COR-L47 (cell line): ENCODE data around the gene UACA.

Experiments
- DNase-seq: peaks from one replicate; lab custom pipeline; 2025; lab: John Stamatoyannopoulos, UW

The UACA gene

DNA sequence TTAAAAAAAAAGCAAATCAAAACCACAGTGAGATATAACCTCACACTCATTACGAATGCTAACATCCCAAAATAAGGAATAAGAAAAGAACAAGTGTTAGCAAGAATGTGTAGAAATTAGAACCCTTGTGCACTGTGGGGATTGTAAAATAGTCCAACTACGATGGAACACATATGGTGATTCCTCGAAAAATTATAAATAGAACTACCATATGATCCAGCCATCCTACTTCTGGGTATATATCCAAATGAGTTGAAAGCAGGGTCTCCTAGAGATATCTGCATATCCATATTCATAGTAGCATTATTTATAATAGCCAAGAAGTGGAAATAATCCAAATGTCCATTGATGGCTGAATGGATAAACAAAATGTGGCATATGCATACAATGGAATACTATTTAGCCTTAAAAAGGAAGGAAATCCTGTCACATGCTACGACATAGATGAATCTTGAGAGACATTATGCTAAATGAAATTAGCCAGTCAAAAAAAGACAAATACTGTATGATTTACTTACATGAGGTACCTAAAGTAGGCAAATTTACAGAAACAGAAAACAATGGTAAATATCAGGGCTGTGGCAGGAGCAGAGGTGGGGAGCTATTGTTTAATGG is 55.6 kb downstream of the UACA start:
- DNase-seq: no peak

- DNase-seq: no peak
Measured at GRCh38 chr15:70704731-70705130, 58.6 kb downstream of the UACA start.

- no peak for DNase-seq
Measured at GRCh38 chr15:70704166-70704565, 59.2 kb downstream of the UACA start.

GRCh38 chr15:70703096-70703878 is 60.1 kb downstream of the UACA start:
- DNase-seq: no peak

DNA sequence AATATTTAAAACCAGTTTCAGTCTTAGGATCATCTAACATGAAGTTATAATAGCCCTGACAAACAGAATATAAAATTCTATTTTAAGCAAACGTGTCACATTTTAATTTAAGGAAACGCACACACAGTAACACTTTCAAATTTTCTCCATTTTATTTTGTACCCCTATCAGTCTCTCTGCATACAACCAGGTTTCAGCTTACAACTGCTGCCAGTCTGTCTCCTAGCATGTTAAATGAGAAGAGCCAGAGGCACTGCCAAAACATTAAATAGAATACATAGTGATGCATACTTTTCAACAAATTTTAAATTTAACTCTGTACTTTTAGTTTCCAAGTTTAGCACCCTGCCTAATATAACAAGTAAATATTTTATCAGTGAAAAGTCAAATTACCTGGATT is 60.8 kb downstream of the UACA start:
- DNase-seq: no peak

DNA sequence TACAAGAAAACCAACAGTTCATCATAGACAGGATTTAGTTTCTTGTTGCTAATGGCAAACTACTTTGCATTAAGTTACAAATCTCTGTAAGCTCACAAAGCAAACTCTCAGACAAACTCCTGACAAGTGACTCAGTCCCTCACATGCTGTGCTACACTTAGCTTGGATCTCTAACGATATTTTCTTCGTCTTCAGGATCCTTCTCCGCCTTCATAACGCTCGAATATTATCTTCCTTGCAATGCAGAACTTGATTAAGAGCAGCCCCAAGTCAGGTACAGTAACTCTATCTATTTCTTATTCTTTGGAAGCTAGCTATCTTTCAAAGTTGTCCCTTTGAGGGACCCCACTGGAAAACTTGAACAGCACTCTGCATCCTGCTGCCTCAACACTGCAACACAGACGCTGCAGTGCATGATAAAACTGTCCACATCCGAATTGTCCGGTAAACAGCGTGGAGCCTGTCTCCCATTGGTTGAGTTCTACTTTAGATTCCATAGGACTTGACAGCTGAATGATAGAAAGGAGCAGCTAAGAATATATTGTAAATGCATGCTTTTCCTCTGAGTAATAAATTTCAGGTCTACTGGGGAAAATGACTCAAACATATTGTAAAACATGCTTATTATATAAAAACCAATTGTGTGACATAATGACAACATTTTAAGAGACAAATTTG is 61.3 kb downstream of the UACA start:
- no peak for DNase-seq

DNA sequence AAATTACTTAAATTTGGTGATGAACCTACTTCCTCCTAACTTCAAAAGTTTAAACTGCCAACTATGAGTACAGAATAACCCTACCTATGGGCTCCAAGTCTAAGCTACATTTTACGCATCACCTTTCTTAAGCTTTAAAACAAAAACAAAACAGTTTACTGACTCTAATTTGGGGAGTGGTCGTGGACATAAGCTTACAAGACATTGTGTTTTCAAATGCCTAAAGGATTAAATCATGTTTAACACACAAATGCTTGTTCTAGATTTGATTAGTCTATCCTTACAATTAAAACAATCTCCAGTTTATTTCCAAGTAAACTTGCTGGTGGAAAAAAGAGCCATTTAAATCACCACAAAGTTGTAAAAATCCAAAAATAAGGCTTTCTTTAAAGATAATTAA is 62.2 kb downstream of the UACA start:
- no peak for DNase-seq

DNA sequence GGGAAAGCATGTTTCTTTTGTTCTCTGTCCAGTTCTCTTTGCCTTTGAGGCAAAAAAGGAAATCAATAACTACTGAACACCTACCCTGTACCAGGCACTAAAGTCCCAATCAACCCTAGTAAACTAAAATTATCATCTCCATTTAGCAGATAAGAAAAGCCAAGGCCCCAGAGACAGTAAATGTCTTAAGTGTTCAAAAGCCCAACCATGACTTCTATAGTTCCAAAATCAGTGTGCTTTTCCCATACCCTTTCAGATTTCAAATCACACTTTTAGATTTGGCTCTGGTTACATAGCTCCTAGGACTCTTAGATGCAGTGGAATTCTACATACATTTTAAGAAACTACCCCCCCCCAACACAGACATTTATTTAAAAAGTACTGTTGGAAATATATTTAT is 63.5 kb downstream of the UACA start:
- DNase-seq: no peak

- DNase-seq: no peak
Measured at GRCh38 chr15:70698836-70699390, 64.4 kb downstream of the UACA start.

DNA sequence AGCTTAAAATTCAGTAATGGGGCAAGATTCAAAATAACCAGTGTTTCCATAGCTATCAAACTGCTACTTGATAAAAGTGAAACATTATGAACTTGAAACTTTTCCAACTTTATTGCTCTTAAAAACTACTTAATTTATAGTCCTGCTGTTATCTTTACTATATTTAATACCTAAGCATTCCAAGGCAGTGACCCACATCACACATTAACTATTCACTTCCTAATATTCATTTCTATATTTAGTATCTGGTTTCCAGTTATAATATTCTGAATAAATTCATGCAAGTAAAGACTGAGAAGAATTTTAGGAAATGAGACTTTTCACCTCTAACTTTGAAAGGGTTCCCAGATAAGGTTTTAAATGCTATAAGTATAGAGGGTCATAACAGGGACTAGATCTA is 64.9 kb downstream of the UACA start:
- no peak for DNase-seq

- DNase-seq: no peak
Measured at GRCh38 chr15:70690491-70691276, 72.7 kb downstream of the UACA start.

DNA sequence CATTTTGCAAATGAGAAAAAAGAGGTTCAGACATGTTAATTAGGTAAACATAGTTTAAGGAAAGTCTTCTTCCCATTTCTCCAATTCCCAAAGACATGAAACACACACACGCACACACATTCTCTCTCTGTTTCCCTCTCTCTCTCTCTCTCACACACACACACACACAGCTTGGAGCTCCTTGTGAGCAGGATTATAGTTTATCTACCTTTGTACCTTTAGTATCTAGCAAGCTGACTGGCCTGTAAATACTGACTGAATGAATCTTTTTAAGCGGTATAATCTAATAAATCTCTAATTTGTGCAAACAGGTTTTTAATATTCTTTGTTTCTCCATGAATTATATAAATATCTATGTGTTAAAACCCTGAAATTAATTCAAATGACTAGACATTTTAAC is 73.3 kb downstream of the UACA start:
- no peak for DNase-seq

DNA sequence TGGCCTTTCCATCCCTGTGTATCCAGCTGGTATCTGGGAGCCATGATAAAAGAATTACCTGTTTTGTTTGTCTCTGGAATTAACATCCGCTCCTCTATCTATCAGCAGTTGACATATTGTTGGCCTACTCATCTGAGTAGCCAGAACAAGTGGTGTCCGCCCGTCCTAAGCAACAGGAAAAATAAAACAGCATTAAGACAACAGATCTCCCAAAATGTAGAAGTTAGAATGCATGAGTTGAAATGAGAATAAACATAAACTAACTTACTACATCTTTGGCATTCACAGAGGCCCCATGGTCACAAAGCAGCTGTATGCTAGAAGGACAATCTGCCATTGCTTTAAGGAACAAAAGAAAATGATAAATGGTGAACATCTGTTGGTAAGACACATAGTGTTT is 75.9 kb downstream of the UACA start:
- DNase-seq: no peak

- no peak for DNase-seq
Measured at GRCh38 chr15:70680817-70681216, 82.5 kb downstream of the UACA start.

DNA sequence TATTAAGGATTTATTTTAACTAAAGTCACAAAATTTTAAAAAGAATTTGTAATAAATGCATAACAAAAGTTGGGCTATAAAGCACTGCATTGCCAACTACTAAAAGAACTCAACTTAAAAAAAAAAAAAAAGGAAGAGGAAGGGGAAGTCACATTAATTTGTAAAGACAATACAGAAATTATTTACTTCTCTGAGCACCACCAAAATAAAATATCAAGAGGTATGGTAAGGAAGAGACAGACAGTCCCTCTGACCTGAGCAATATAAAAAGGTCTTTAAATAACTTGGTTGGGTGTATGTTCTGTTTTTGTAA is 83.5 kb downstream of the UACA start:
- no peak for DNase-seq

DNA sequence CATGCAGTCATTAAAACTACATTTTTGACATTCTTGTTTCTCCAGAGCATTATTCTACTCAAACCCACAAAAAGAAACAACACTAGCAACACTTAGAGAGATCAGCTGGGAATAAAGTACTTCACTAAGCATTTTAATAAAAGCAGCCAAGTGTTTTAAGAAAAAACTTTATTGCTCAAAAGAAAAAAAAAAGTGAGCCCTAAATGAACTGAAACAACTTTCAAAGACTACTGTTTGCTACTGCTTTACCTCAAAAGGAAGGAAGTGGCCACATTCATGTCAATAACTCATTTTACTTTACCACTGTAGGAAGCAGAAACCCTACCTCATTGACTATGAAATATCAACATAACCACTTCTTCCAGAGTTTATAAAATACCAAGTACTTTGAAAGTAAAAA is 91.3 kb downstream of the UACA start:
- no peak for DNase-seq

DNA sequence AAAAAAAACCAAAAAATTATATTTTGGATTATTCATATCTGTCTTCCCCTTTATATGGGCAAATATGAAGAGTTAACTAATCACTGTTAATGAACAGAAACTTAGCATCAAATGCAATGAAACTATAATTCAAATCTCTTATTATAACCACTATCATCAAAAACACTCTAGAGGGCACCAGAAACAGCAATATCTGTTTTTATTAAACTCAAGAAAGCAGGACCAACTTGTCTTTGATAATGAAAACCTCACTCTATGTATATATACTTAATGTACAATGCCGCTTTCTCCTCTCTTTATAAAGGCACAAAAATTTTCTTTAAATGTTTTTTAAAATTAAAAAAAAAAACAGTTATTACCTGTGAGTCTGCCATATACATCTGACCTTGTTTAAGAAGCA is 92.7 kb downstream of the UACA start:
- no peak for DNase-seq

GRCh38 chr15:70669966-70670658 is 93.2 kb downstream of the UACA start:
- DNase-seq: no peak

DNA sequence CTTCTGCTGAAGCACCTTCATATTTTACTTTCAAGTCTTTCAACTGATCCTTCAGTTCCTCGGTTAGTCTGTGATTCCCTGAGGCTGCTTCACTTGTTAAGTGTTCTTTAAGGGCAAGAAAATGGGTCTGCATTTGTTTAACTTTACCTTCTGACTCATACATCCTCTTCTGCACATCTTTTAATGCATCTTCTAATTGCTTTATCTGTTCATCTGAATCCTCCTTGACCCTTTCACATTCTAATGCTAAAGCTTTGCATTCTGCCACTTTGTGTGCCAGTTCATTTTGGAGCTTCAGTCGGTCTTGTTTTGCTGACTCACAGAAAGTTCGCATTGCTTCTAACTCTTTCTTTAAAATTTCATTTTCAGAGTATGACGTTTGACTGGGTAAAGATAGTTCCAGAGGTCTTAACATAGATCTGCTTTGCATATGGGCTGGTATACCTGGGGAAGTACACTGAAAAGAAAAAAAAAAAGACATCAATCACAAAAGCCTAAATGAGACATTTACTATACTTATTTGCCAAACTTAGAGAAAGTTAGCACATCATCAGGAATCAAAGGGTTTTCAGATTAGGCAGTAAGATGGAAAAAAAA is 94.3 kb downstream of the UACA start:
- DNase-seq: no peak

- no peak for DNase-seq
Measured at GRCh38 chr15:70665599-70665998, 97.8 kb downstream of the UACA start.

- no peak for DNase-seq
Measured at GRCh38 chr15:70664494-70664893, 98.9 kb downstream of the UACA start.
